OCI-LY1 (cell line): ENCODE measurements around the gene SELENOP.

Source experiments
- H2AFZ ChIP-seq: fragments of 200-600 bp; sonication (generic), shearing (Covaris generic); 2 replicates; pipeline ENCODE4 v1.6.0; 2014; ENCODE audit warnings: antibody characterized with exemption, mild to moderate bottlenecking, low read length
- H3F3A ChIP-seq: fragments of 200-600 bp; sonication (generic), shearing (Covaris generic); 2 replicates; pipeline ENCODE4 v1.6.0; 2014; ENCODE audit warnings: mild to moderate bottlenecking, antibody characterized with exemption, low read length, moderate library complexity; ENCODE audit not compliant: insufficient read depth
- H3K27ac ChIP-seq: fragments of 200-600 bp; sonication (generic); 2 replicates; pipeline ENCODE4 v1.5.1; 2014; ENCODE audit warnings: low read length, mixed run types, mild to moderate bottlenecking, low read depth; ENCODE audit not compliant: poor library complexity, severe bottlenecking
- H3K27me3 ChIP-seq: fragments of 200-600 bp; sonication (generic); 2 replicates; pipeline ENCODE4 v1.6.0; 2014; ENCODE audit warnings: antibody characterized with exemption, mild to moderate bottlenecking, low read length, moderate library complexity; ENCODE audit not compliant: insufficient read depth
- H3K36me3 ChIP-seq: fragments of 200-600 bp; sonication (generic); 2 replicates; pipeline ENCODE4 v1.6.1; 2014; ENCODE audit warnings: mild to moderate bottlenecking, antibody characterized with exemption, low read length, moderate library complexity, mixed read lengths; ENCODE audit not compliant: insufficient read depth
- H3K4me1 ChIP-seq: fragments of 200-600 bp; sonication (generic); 2 replicates; pipeline ENCODE4 v1.5.1; 2014; ENCODE audit warnings: mild to moderate bottlenecking, low read length, moderate library complexity; ENCODE audit not compliant: insufficient read depth, severe bottlenecking
- H3K4me2 ChIP-seq: fragments of 200-600 bp; sonication (generic), shearing (Covaris generic); 2 replicates; pipeline ENCODE4 v1.6.1; 2014; ENCODE audit warnings: low read length
- H3K4me3 ChIP-seq: fragments of 200-600 bp; sonication (generic); 2 replicates; pipeline ENCODE4 v1.5.1; 2014; ENCODE audit warnings: low read length, low read depth, mild to moderate bottlenecking, mixed read lengths; ENCODE audit not compliant: poor library complexity, severe bottlenecking
- H3K79me2 ChIP-seq: fragments of 200-600 bp; shearing (Covaris generic); 2 replicates; pipeline ENCODE4 v1.6.1; 2016; ENCODE audit warnings: mixed run types, low read length, mixed read lengths; ENCODE audit not compliant: insufficient read depth
- H3K9ac ChIP-seq: fragments of 200-600 bp; sonication (generic), shearing (Covaris generic); 2 replicates; pipeline ENCODE4 v1.6.1; 2014; ENCODE audit warnings: mild to moderate bottlenecking, low read length, mixed read lengths
- H3K9me2 ChIP-seq: fragments of 200-600 bp; sonication (generic), shearing (Covaris generic); 2 replicates; pipeline ENCODE4 v1.6.1; 2014; ENCODE audit warnings: low read depth, mild to moderate bottlenecking, low read length, mixed read lengths
- H3K9me3 ChIP-seq: fragments of 200-600 bp; shearing (Covaris generic); 2 replicates; pipeline ENCODE4 v1.6.1; 2014; ENCODE audit warnings: low read length, mixed read lengths
- H4K20me1 ChIP-seq: fragments of 200-600 bp; sonication (generic), shearing (Covaris generic); 2 replicates; pipeline ENCODE4 v1.6.0; 2016; ENCODE audit warnings: mild to moderate bottlenecking, low read length; ENCODE audit not compliant: insufficient read depth
- EZH2 ChIP-seq: fragments of 200-600 bp; sonication (generic), shearing (Covaris generic); IDR thresholded peaks from 2 replicates; pipeline ENCODE4 v1.8.0; 2017; ENCODE audit warnings: borderline replicate concordance, mixed run types, mild to moderate bottlenecking, antibody characterized with exemption, low read length, moderate library complexity, mixed read lengths
- TF ChIP-seq, protein P1 (sequence below): fragments of 200-600 bp; sonication (generic), shearing (Covaris generic); IDR thresholded peaks from 2 replicates; pipeline ENCODE4 v1.5.1; 2017; ENCODE audit warnings: mild to moderate bottlenecking, antibody characterized with exemption, low read length, moderate library complexity, mixed read lengths

The SELENOP gene

DNA sequence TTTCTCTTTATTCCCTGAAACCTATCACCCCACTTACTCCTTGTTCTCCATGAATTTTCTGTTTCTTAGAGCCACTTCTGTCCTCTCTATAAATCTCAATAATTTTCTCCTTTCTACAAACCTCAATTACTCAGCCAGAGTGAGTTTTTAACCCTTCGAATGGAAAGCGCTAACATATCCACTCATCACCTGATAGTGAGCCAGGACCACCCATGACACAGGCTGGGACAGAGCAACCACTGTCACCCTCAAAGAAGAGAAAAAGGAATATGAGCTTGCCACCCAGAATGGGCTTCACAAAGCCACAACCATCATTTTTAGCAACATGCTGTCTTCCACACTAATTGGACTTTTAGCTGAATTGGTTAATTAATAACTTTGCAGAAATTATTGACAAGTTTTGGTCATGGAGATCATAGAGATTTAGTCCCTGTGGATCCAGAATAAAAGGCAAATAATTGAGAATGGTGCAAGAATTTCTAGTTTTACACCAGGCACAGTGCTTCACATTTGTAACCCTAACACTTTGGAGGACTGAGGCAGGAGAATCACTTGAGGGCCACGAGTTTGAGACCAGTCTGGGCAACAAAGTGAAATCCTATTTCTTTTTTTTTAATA is 32.1 kb upstream of the SELENOP start:
- Histone ChIP-seq H3K36me3 (no peaks in the 10 kb centered on the region), H3F3A (no peaks in the 10 kb centered on the region), H3K4me1 (no peaks in the 10 kb centered on the region), H3K27ac (no peak overlapping the region), H3K9ac (no peak overlapping the region), H4K20me1 (no peaks in the 10 kb centered on the region), H3K9me2 (no peaks in the 10 kb centered on the region), H3K9me3 (no peaks in the 10 kb centered on the region), H3K27me3 (no peaks in the 10 kb centered on the region), H3K79me2 (no peaks in the 10 kb centered on the region), H3K4me3 (no peak overlapping the region), H2AFZ (no peak overlapping the region), H3K4me2 (no peak overlapping the region)
- TF ChIP-seq EZH2, result no peak
- TF ChIP-seq, protein P1, sequence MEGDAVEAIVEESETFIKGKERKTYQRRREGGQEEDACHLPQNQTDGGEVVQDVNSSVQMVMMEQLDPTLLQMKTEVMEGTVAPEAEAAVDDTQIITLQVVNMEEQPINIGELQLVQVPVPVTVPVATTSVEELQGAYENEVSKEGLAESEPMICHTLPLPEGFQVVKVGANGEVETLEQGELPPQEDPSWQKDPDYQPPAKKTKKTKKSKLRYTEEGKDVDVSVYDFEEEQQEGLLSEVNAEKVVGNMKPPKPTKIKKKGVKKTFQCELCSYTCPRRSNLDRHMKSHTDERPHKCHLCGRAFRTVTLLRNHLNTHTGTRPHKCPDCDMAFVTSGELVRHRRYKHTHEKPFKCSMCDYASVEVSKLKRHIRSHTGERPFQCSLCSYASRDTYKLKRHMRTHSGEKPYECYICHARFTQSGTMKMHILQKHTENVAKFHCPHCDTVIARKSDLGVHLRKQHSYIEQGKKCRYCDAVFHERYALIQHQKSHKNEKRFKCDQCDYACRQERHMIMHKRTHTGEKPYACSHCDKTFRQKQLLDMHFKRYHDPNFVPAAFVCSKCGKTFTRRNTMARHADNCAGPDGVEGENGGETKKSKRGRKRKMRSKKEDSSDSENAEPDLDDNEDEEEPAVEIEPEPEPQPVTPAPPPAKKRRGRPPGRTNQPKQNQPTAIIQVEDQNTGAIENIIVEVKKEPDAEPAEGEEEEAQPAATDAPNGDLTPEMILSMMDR, result no peak

GRCh38 chr5:42842921-42843641 is 31.4 kb upstream of the SELENOP start:
- Histone ChIP-seq H3K4me1 (no peaks in the 10 kb centered on the region), H3F3A (no peaks in the 10 kb centered on the region), H3K27me3 (no peaks in the 10 kb centered on the region), H3K27ac (no peak overlapping the region), H3K9ac (no peak overlapping the region), H3K79me2 (no peaks in the 10 kb centered on the region), H2AFZ (no peak overlapping the region), H3K9me2 (no peaks in the 10 kb centered on the region), H4K20me1 (no peaks in the 10 kb centered on the region), H3K9me3 (no peaks in the 10 kb centered on the region), H3K4me3 (no peak overlapping the region), H3K4me2 (no peak overlapping the region), H3K36me3 (no peaks in the 10 kb centered on the region)
- TF ChIP-seq EZH2, result no peak
- TF ChIP-seq, protein P1, result no peak

GRCh38 chr5:42840842-42841567 is 29.3 kb upstream of the SELENOP start:
- H3K4me1 ChIP-seq, result no peaks in the 10 kb centered on the region
- H3K79me2 ChIP-seq, result no peaks in the 10 kb centered on the region
- H3F3A ChIP-seq, result no peaks in the 10 kb centered on the region
- no peaks in the 10 kb centered on the region for H3K27me3 ChIP-seq
- no peak overlapping the region for H3K4me3 ChIP-seq
- H3K9me3 ChIP-seq, result no peaks in the 10 kb centered on the region
- no peak overlapping the region for H3K4me2 ChIP-seq
- no peaks in the 10 kb centered on the region for H3K36me3 ChIP-seq
- H4K20me1 ChIP-seq, result no peaks in the 10 kb centered on the region
- H3K9ac ChIP-seq, result no peak overlapping the region
- H3K27ac ChIP-seq, result no peak overlapping the region
- H2AFZ ChIP-seq, result no peak overlapping the region
- H3K9me2 ChIP-seq, result no peaks in the 10 kb centered on the region
- no peak for TF ChIP-seq EZH2
- TF ChIP-seq, protein P1, result no peak
